PC-9 (cell line): ENCODE data around the gene TRIP10. TPM values are rescaled to one million over a fixed set of nuclear protein-coding genes. Genes with fewer than 3 reads are reported as not detected.

ENCODE experiments used
- BruUV-seq: library from RNA; stranded (reverse); fragments of 400-500 nt; replicated peaks from 2 replicates; lab custom pipeline; 2021; lab: Mats Ljungman, UMichigan
- CTCF ChIA-PET: fragments of 300-600 bp; sonication (Branson Sonifier 250); formaldehyde crosslinking; loops from one replicate; lab custom pipeline; 2022; ENCODE audit warnings: antibody characterized with exemption; lab: Charles Lee
- POLR2A ChIA-PET: fragments of 300-600 bp; sonication (Branson Sonifier 250); formaldehyde crosslinking; loops from one replicate; lab custom pipeline; 2022; ENCODE audit warnings: antibody characterized with exemption; ENCODE audit not compliant: unreplicated experiment; lab: Charles Lee
- DNase-seq, 2 experiments: peaks; one replicate each; pipeline versions ENCODE4 v3.0.0 to v3.0.0-alpha.2; 2015 to 2022; ENCODE audit warnings: mixed read lengths in 1 of 2
- H2AFZ ChIP-seq: fragments of 200-600 bp; sonication (generic); 2 replicates; pipeline ENCODE4 v1.8.1; 2017; ENCODE audit warnings: antibody characterized with exemption
- H3F3A ChIP-seq: fragments of 200-600 bp; sonication (generic); 2 replicates; pipeline ENCODE4 v1.8.1; 2017; ENCODE audit warnings: antibody characterized with exemption, mild to moderate bottlenecking, low read depth; ENCODE audit not compliant: insufficient read depth
- H3K27ac ChIP-seq: fragments of 200-600 bp; sonication (generic); 2 replicates; pipeline ENCODE4 v1.6.1; 2016; ENCODE audit warnings: mixed run types
- H3K27me3 ChIP-seq: fragments of 200-600 bp; sonication (generic); 2 replicates; pipeline ENCODE4 v1.6.1; 2016; ENCODE audit warnings: low read depth, mixed run types; ENCODE audit not compliant: insufficient read depth
- H3K36me3 ChIP-seq: fragments of 200-600 bp; sonication (generic); 2 replicates; pipeline ENCODE4 v1.6.1; 2016; ENCODE audit warnings: low read depth, mixed run types
- H3K4me1 ChIP-seq: fragments of 200-600 bp; sonication (generic); replicated peaks from 2 replicates; pipeline ENCODE4 v1.6.1; 2016; ENCODE audit warnings: mixed run types; ENCODE audit not compliant: insufficient read depth
- H3K4me2 ChIP-seq: fragments of 200-600 bp; sonication (generic); 2 replicates; pipeline ENCODE4 v1.6.1; 2017; ENCODE audit warnings: mixed run types
- H3K4me3 ChIP-seq: fragments of 200-600 bp; sonication (generic); 2 replicates; pipeline ENCODE4 v1.6.1; 2016; ENCODE audit warnings: mixed run types
- H3K79me2 ChIP-seq: fragments of 200-600 bp; sonication (generic); 2 replicates; pipeline ENCODE4 v1.6.1; 2017; ENCODE audit warnings: low read depth, mixed run types
- H3K9me2 ChIP-seq: fragments of 200-600 bp; sonication (generic); 2 replicates; pipeline ENCODE4 v1.8.1; 2017; ENCODE audit warnings: mild to moderate bottlenecking; ENCODE audit not compliant: insufficient read depth
- H3K9me3 ChIP-seq: fragments of 200-600 bp; sonication (generic); 2 replicates; pipeline ENCODE4 v1.8.1; 2016; ENCODE audit warnings: low read depth; ENCODE audit not compliant: insufficient read depth
- H4K20me1 ChIP-seq: fragments of 200-600 bp; sonication (generic); 2 replicates; pipeline ENCODE4 v1.8.1; 2017; ENCODE audit not compliant: insufficient read depth
- CTCF ChIP-seq: fragments of 200-600 bp; sonication (generic); conservative IDR thresholded peaks from 2 replicates; pipeline ENCODE4 v1.6.1; 2017; ENCODE audit warnings: mixed run types, antibody characterized with exemption, mild to moderate bottlenecking, moderate library complexity
- EZH2 ChIP-seq: fragments of 200-600 bp; sonication (generic); IDR thresholded peaks from 2 replicates; pipeline ENCODE4 v1.8.0; 2017; ENCODE audit warnings: antibody characterized with exemption, low read depth
- intact Hi-C: fragments of 100-400 bp; cut with micrococcal nuclease; formaldehyde crosslinking; loops from one replicate; pipeline ENCODE4 v1.10.0; 2022; ENCODE audit not compliant: unreplicated experiment
- total RNA-seq: library from RNA; stranded (reverse); gene quantifications from 2 replicates; pipeline ENCODE4 v1.2.3, GENCODE V29; 2021

Gene TRIP10
- total RNA-seq, 1 experiment from 2014 or later = 84.3 TPM

GRCh38 chr19:6714749-6715555, 24.5 kb upstream of the TRIP10 start:
- Histone ChIP-seq H2AFZ (no peak overlapping the region), H3K4me3 (no peak overlapping the region), H3F3A (peaks cover 8% of the 10 kb centered on the region; the same call in 1 of the 2 replicates), H3K27ac (no peak overlapping the region), H3K36me3 (no peaks in the 10 kb centered on the region), H3K9me3 (no peaks in the 10 kb centered on the region), H3K27me3 (no peaks in the 10 kb centered on the region), H3K79me2 (peaks cover 10% of the 10 kb centered on the region), H3K4me2 (no peak overlapping the region), H4K20me1 (no peaks in the 10 kb centered on the region), H3K9me2 (no peaks in the 10 kb centered on the region), H3K4me1 (peaks cover 9% of the 10 kb centered on the region)
- ChIA-PET CTCF (interaction anchor here (0.6 kb wide), 1 partner anchor 55 kb away, joined by 14 read pairs; no protein-coding TSS in a partner anchor), POLR2A (no interaction called here)
- TF ChIP-seq CTCF = no peak
- TF ChIP-seq EZH2 = no peak
- DNase-seq = no peak
- BruUV-seq = no TSS peak
- intact Hi-C loops = no loop called here

- no TSS peak for BruUV-seq
- no peak for TF ChIP-seq EZH2
- no peak for TF ChIP-seq CTCF
- H3K9me2 ChIP-seq = no peaks in the 10 kb centered on the region
Observed at GRCh38 chr19:6716610-6716970, 22.9 kb upstream of the TRIP10 start.

GRCh38 chr19:6717036-6717435, 22.4 kb upstream of the TRIP10 start:
- H3K36me3 ChIP-seq = no peaks in the 10 kb centered on the region
- DNase-seq = no peak
- no peaks in the 10 kb centered on the region for H3K27me3 ChIP-seq
- TF ChIP-seq CTCF = no peak
- no peak for TF ChIP-seq EZH2
- peaks cover 15% of the 10 kb centered on the region; the same call in 1 of the 2 replicates for H3F3A ChIP-seq
- BruUV-seq = no TSS peak
- H2AFZ ChIP-seq = no peak overlapping the region
- intact Hi-C loops = no loop called here
- no peaks in the 10 kb centered on the region for H3K9me3 ChIP-seq
- ChIA-PET CTCF (no interaction called here), POLR2A (no interaction called here)
- peaks cover 15% of the 10 kb centered on the region for H3K79me2 ChIP-seq
- no peak overlapping the region for H3K4me2 ChIP-seq
- peaks cover 29% of the 10 kb centered on the region for H3K4me1 ChIP-seq
- no peak overlapping the region for H3K27ac ChIP-seq
- H3K9me2 ChIP-seq = no peaks in the 10 kb centered on the region
- H3K4me3 ChIP-seq = no peak overlapping the region
- no peaks in the 10 kb centered on the region for H4K20me1 ChIP-seq

More at GRCh38 chr19:6716610-6716970, 22.9 kb upstream of the TRIP10 start:
- Histone ChIP-seq H3K9me3 (no peaks in the 10 kb centered on the region), H3K4me1 (peaks cover 24% of the 10 kb centered on the region), H2AFZ (no peak overlapping the region), H3K4me3 (no peak overlapping the region), H3K79me2 (peaks cover 15% of the 10 kb centered on the region), H3K27ac (no peak overlapping the region), H3K4me2 (no peak overlapping the region), H4K20me1 (no peaks in the 10 kb centered on the region), H3F3A (peaks cover 14% of the 10 kb centered on the region; the same call in 1 of the 2 replicates), H3K27me3 (no peaks in the 10 kb centered on the region), H3K36me3 (no peaks in the 10 kb centered on the region)
- intact Hi-C loops = no loop called here
- CTCF ChIA-PET = no interaction called here
- POLR2A ChIA-PET = no interaction called here
- DNase-seq = no peak
